ENCODE measurements around the gene LOC128125822.
A peak's percentile ranks its signal among the peaks of the same experiment; 100 is the strongest.

Gene LOC128125822

DNA sequence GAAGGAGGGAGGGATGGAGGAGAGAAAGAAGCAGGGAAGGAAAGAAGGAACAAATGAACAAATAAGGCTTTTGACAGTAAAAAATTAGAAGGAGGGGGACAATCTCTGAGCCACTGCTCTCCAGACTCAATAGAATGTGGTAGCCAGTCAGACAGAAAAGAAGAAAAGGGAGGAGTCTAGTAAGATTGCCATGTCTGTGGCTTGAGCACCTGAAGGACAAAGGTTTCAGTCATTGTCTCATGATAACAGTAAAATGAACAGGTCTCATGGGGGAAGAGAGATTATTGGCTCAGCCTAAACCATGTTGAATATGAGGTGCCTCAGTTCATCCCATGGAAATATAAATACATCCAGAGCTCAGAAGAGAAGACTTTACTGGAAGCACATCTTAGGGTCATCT, 14.0 kb upstream of the LOC128125822 start:
- no peak for DNase-seq

DNA sequence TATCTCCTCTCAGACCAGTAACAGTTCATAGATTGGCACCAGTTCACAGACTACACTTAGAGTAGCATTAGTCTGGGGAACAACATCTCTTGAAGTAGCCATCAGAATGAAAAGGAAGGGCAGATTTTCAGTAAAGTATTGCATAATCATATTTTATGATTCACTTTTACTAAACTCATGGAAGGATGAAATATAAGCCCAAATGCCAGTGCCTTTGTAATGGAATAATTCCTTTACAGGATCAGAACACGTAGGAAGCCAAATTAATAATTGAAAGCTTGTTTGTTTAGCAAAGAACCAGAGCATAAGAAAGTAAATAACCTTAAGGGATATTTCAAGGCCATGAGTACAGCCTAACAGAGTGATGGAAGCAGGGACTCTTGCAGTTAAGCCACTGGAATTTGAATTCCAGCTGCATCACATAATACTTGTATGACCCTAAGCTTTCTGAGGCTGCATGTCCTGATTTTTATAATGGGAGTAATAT, 11.4 kb upstream of the LOC128125822 start:
- DNase-seq, result no peak

DNA sequence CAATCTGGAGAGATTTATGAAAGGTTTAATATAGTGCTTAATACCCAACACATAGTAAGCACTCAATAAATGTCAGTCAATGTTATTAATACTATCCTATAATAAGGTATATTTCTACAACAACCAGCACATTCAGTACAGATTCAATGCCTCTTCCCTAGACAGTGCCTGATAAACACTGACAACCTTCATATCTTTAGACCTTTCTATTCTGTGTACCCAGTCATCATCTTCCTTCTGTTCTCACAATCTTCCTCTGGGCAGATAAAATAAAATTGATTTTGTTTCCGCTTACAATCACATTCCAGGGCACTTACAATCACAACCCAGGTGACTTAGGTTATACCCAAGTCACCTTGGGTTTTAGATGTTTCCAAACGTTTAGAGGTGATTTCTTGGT, 11.0 kb upstream of the LOC128125822 start:
- no peak for DNase-seq

DNA sequence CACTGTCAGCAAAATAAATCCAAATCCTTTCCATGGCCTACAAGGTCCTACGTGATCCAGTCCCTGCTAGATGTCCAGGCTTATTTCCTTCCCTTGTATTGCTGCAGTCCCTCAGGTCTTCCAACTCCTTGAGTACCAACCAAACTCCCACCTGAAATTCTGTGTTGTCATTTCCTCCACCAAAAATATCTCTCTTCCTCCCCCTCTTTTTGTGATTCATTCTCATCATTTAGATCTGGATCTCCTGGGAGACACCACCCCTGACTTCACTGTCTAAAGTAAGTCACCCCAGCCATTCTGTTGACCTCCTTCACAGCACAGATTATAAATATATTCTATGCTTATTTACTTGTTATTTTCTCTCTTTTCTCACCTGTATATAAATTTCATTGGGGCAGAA, 9.0 kb upstream of the LOC128125822 start:
- DNase-seq, result no peak

DNA sequence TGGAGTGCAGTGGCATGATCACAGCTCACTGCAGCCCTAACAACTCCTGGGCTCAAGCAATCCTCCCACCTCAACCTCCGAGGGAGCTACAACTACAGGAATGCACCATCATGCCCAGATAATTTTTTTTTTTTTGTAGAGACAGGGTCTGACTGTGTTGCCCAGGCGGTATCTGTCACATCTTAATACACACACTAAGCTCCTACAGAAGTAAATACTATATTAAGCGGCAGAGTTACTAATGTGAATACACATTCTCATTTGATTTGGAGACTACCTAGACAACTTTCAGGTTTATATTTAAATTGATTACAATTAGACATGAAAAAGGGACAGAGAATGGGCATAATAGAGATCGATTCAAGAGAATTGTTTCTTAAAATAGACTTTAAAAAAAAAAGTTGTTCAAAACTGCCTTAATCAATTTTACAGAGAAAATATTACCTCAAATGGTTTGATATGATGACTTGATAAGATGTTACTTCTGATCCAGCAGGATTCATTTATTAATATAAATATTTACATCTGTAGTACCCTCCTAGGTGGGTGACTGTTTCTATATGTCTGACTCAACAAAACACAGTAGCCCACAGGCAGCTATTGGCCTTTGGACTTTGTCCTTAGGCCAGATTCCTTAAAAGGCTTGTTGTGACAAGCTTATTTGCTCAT, 7.1 kb upstream of the LOC128125822 start:
- no peak for DNase-seq

DNA sequence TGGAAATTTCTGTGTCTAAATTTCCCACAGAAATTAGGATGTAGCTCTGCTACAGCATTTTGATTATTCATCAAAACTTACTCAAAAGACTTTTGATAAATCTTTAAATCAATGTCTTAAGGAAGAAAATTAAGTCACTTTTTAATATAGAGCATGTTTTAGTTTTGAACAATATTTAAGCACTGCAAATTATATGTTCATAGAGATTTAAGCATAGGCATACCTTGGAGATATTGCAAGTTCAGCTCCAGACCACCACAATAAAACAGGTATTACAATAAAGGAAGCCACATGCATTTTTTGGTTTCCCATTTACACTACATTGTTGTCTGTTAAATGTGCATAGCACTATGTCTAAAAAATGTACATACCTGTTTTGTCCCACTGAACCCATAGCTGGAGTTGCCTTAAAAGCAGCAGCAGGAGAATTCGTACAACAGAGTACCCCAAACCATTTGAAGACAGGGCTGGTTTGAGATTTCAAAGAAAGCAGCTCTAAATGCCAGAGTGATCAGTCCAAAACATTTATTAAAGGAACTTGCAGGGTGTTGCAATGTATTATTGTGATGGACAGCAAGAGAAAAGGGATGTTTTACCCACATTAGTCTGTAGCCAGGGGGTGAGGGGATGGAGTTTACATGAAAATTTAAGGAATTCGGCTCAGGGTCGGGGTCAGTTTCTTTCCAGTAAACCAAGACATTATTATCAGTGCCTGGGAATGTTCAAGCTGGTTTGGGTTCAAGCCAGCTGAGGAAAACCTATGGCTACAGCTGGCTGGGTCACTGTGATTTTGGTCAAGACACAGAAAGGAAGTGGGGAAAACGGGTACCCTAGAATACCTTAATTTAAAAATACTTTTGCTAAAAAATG, 6.3 kb upstream of the LOC128125822 start:
- DNase-seq, result no peak

DNA sequence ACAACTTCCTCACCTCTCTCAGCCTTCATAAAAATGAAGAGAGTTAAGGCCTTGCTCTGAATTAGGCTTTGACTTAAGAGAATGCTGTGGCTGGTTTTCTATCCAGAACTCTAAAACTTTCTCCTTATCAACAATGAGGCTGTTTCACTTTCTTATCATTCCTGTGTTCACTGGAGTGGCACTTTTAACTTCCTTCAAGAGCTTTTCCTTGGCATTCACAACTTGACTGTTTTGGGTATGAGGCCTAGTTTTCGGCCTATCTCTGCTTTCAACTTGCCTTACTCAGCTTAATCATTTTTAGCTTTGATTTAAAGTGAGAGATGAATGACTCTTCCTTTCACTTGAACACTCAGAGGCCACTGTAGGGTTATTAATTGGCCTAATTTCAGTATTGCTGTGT, 4.3 kb upstream of the LOC128125822 start:
- no peak for DNase-seq

DNA sequence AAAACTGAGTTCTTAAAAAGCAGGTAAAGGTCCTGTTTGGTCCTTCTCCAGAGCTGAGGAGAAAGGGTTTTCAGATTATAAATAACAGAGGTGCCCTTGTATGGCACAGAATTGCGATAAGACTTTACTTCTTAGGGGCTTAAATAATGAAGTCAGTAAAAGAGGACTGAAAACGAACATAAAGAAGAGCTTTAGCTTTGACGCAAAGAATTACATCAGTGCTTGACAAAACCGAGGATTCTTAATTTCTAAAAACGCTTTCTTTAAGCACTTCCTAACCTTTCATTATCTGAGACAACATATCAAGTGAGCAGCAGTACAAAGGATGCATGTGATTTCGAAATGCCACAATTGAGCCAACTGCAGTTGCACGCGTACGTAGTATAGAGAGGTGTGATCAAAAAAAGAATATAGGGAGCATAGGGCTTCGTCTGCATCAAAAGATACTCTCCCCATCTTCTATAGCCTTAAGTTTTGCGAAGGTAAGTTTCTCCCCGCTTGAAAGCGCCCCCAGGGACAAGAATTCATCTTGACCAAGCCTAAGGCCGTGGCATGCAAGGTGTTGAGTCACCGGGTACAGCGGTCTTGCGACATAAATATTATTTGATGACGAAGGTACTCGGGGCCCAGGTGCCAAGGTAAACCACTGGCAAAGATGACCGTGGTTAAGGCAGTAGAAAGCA, 778 bp upstream of the LOC128125822 start:
- no peak for DNase-seq

DNA sequence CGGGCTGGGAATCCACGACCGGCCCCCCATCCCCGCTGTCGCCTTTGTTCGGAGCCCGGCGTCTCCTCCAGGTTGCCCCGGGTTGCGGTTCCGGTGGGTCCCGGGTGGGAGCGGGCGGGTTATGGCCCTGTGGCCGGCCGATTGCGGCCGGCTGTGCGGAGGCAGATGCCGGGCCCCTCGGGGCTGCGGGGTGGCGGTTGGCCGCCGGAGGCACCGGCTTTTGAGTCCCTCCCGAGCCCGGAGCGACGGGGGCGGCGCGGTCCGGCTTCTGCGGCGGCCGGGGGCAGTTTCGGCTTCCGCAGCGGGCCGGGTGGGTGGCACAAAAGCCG, 431 bp downstream of the LOC128125822 start:
- DNase-seq, result no peak

DNA sequence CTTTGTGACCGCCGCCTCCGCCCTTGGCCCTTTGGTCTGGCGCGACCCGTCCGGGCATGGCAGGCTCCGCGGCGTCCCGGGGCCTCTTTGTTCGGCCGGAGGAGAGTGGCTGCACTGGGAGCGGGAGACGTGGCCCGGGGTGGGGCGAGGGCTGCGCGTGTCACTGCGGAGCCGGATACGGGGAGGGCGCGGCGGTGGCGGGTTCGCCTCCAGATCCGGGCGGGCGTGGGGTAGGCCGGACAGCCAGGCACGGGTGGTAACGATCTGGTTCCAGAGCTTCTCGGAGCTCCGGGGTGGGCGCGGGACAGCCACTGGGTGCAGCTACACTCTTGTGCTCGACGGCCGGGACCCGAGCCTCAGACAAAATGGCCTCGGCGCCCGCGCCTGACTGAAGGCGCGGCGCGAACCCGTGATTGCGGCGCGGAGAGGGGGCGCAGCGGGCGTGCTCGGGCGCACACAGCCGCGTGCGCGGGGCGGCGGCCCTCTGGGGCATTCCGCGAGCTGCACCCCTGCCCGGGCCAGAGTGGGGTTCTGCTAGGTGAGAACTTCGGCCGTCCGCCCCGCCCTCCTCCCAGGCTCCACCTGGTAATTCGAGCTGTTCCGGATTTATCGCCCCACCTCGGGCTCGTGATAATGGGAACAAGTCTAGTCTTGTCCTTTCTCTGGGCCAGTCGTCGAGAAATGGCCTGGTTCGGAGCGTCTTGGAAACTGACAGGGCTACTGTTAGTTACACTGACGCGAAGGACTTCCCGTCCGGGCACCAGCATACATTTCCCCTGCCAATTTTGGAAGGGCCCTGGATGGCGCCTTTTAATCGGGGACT, 1.0 kb downstream of the LOC128125822 start:
- peak; percentile 37 for DNase-seq

DNA sequence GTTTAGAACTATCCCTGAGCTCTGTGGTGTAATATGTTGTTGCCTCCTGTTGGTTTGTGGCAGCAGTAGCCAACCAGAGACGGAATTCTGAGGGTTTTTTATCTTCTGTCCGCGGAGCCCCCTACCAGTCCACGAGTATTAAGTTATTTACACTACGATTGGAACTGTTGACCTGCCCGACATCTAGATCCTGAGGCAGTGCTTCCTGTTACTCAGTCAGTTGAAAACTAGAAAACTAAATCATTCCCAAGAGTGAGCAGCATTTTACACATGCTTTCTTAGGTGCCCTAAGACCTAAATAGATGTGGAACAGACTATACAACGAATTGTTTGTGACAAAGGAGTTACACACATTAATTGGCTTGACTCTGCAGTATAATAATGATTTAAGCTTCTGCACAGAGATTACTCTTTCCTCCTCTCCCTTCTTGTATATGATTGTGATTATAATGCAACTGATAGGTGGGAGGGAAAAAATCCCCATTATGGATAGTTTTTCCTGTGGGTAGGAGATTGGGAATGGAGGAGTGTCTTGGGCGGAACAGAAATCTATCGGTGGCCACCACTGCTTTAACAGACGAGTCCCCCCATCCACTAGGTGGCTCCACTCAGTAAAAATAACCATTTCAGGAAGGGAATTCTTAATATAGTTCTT, 1.7 kb downstream of the LOC128125822 start:
- peak; percentile 16 for DNase-seq

DNA sequence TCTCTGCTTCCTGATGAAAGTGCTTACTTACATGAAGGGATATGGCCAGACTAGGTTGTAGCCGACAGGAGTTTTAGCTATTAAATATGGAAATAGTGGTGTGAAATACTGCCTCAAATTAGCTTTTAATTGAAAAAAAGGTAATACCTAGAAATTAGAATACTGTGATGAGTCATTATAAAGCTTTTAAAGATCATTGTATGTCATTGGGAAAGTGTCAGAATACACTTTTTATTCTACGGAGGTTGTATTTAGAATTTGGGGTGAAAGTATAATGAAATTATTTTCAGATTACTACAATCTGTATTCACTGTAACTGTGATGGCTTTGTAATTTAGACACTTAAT, 2.2 kb downstream of the LOC128125822 start:
- no peak for DNase-seq

DNA sequence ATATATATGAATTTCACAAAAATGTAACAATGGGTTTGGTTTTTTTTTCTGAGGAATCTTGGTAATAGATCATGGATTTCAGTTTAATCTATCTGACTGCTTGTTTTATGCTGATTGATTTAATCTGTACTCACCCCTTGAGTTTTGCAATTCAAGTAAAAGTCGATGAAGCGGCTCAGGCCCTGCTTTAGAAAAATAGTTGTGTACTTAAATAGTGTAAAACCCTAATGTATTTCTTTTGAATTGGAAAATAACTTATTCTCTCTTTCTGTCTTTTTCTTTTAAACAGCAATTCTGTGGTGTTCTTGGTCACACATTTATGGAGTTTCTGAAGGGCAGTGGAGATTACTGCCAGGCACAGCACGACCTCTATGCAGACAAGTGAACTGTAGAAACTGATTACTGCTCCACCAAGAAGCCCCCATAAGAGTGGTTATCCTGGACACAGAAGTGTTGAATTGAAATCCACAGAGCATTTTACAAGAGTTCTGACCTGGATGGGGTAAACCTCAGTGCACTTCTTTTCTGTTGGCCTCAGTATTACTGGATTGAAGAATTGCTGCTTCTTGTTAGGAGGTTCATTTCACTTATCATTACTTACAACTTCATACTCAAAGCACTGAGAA, 4.0 kb downstream of the LOC128125822 start:
- DNase-seq, result no peak

DNA sequence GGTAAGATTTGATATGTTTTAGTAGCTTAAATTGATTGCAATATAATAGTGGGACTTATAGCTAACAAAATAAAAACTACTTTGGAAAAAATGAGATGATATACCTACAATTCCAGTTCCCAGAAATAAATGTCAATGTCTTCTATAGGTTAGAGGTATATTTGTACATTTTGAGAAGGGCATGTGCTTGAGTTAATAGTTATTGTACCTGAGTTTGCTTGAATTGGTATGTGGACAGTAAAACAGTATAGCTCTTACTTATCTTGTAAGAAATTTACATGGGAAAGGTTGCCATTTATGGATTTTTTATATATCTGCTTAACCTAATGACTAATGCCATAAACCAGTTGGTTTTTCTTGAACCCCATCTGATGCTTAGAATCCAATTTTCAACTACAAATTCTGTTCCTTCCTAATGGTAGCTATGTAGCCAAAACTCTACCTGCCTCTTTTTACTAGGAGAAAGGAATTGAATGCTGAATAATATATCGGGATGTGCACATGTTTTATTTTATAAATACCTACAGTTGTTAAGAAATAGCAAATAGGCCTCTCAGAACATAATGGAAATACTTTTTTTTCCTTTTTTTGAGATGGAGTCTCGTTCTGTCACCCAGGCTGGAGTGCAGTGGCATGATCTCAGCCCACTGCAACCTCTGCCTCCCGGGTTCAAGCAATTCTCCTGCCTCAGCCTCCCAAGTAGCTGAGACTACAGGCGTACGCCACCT, 4.9 kb downstream of the LOC128125822 start:
- no peak for DNase-seq

DNA sequence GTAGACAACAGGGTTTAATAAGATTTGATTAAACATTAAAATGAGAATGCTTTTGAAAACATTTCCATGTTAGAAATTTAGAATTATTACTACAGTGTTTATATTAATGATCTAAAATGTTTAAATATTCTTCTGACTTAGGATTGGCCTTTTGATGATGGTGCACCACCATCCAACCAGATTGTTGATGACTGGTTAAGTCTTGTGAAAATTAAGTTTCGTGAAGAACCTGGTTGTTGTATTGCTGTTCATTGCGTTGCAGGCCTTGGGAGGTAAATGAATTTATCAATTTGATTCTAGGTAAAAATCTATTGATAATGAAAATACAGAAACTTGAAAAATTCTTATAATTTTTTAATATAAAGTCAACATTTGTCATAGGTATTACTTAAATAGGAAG, 6.5 kb downstream of the LOC128125822 start:
- DNase-seq, result no peak

DNA sequence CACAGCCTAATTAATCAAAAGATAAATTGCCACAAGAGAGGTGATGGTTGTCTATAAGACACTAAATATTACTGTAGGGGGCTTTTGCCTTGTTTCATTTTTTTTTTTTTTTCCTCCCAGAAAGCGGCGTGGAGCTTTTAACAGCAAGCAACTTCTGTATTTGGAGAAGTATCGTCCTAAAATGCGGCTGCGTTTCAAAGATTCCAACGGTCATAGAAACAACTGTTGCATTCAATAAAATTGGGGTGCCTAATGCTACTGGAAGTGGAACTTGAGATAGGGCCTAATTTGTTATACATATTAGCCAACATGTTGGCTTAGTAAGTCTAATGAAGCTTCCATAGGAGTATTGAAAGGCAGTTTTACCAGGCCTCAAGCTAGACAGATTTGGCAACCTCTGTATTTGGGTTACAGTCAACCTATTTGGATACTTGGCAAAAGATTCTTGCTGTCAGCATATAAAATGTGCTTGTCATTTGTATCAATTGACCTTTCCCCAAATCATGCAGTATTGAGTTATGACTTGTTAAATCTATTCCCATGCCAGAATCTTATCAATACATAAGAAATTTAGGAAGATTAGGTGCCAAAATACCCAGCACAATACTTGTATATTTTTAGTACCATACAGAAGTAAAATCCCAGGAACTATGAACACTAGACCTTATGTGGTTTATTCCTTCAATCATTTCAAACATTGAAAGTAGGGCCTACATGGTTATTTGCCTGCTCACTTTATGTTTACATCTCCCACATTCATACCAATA, 7.8 kb downstream of the LOC128125822 start:
- DNase-seq, result no peak

DNA sequence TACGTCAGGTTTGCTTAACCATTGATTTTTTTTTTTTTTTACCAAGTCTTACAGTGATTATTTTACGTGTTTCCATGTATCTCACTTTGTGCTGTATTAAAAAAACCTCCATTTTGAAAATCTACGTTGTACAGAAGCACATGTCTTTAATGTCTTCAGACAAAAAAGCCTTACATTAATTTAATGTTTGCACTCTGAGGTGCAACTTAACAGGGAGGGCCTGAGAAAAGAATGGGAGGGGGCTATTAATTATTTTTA, 8.4 kb downstream of the LOC128125822 start:
- DNase-seq, result no peak

DNA sequence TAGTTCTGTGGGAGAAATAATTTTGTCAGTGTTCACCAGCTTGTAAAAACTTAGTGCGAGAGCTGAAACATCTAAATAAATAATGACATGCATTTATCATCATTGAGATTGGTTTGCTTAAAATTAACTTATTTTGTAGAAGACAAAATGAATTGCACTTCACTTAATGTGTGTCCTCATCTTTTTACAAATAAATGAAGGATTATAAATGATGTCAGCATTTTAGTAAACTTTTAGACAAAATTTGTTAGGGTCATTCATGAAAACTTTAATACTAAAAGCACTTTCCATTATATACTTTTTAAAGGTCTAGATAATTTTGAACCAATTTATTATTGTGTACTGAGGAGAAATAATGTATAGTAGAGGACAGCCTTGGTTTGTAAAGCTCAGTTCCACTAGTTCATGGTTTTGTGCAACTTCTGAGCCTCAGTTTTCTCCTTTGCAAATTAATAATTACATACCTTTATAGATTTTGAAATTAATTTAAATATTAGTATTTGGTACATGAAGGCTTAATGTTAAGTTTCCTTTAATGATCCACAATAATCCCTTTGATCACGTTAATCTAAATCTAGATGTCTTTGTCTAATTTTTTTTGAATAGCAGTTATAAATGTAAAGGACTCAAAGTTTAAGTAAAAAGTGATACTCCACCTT, 9.2 kb downstream of the LOC128125822 start:
- DNase-seq, result no peak

DNA sequence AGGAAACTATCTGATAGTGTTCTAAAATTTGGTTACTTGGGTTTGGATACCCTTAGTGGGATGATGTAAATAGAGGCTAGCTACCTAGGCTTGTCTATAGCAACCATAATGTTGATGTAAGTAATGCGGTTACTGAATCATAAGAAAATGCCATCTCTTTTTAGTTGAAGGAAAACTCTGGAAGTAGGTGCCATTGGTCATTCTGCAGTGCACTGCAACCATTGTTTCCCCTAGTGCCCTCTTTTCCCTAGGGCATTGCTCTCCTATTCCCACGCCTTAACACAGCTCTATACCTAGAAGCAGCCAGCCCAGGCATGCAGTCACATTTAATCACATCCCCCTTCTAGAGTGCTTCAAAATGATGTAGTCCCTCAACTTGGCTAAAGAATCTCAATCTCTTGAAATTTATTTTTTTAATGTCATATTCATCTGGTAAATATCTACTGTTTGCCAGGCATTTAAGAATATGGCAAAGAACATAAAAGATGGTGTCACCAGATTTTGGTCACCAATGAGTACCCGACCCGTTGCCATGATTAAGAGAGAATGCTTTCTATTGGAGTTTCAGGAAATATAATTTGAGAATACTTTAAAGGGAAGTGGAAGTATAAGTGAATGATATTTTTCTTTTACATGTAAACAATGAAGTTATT, 10.4 kb downstream of the LOC128125822 start:
- DNase-seq, result no peak

DNA sequence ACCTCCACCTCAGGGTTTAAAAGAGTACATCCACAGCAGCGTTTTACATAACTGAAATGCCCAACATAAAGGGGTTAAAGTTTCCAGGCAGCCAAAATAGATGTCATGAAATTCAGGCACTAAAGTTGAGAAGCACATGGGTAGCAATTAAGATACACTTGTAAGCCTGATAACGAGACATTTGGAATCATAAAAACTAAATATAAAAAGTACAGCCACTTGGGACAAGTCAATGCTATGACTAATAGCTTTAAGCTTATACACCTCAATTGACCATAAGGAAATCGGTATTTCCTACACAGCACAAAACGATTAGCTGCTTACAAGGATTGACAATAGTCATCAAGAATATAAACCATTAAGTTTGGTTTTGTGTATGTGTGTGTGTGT, 11.8 kb downstream of the LOC128125822 start:
- DNase-seq, result no peak

Data from NCI-H446 treated with DMSO at 0.1 percent for 48 hours (cell line).